Loucy (cell line): ENCODE results near the gene COL25A1.

Source experiments
- H2AFZ ChIP-seq: fragments of 200-600 bp; sonication (generic); 2 replicates; pipeline ENCODE4 v1.6.0; 2016; ENCODE audit warnings: antibody characterized with exemption, mild to moderate bottlenecking, low read length, moderate library complexity
- H3F3A ChIP-seq: fragments of 200-600 bp; 2 replicates; pipeline ENCODE4 v1.6.0; 2016; ENCODE audit warnings: antibody characterized with exemption, low read depth, mild to moderate bottlenecking
- H3K27me3 ChIP-seq: fragments of 200-600 bp; sonication (generic); 2 replicates; pipeline ENCODE4 v1.6.1; 2014; ENCODE audit warnings: low read length, mild to moderate bottlenecking; ENCODE audit not compliant: insufficient read depth, poor library complexity, severe bottlenecking
- H3K36me3 ChIP-seq: fragments of 200-600 bp; sonication (generic); 2 replicates; pipeline ENCODE4 v1.6.1; 2016; ENCODE audit warnings: low read length; ENCODE audit not compliant: insufficient read depth
- H3K4me1 ChIP-seq: fragments of 200-600 bp; sonication (generic); 2 replicates; pipeline ENCODE4 v1.5.1; 2014; ENCODE audit warnings: low read length, mild to moderate bottlenecking; ENCODE audit not compliant: insufficient read depth, poor library complexity, severe bottlenecking
- H3K4me2 ChIP-seq: fragments of 200-600 bp; sonication (generic); 2 replicates; pipeline ENCODE4 v1.6.0; 2014; ENCODE audit warnings: antibody characterized with exemption, low read length, low read depth, mild to moderate bottlenecking; ENCODE audit not compliant: poor library complexity, severe bottlenecking
- H3K4me3 ChIP-seq: fragments of 200-600 bp; sonication (generic); 2 replicates; pipeline ENCODE4 v1.5.1; 2014; ENCODE audit warnings: low read length, mild to moderate bottlenecking, mixed read lengths; ENCODE audit not compliant: poor library complexity, severe bottlenecking
- H3K79me2 ChIP-seq: fragments of 200-600 bp; sonication (generic); 2 replicates; pipeline ENCODE4 v1.6.1; 2014; ENCODE audit warnings: low read length; ENCODE audit not compliant: insufficient read depth
- H3K9ac ChIP-seq: fragments of 200-600 bp; sonication (generic); 2 replicates; pipeline ENCODE4 v1.6.0; 2014; ENCODE audit warnings: mild to moderate bottlenecking, low read depth, low read length, moderate library complexity; ENCODE audit not compliant: poor library complexity, severe bottlenecking
- H3K9me2 ChIP-seq: fragments of 200-600 bp; sonication (generic); replicated peaks from 2 replicates; pipeline ENCODE4 v1.6.1; 2016; ENCODE audit warnings: low read depth, low read length, mixed read lengths
- H3K9me3 ChIP-seq: fragments of 200-600 bp; sonication (generic); 2 replicates; pipeline ENCODE4 v1.6.1; 2014; ENCODE audit warnings: mild to moderate bottlenecking, antibody characterized with exemption, low read length, low read depth; ENCODE audit not compliant: insufficient read depth
- H4K20me1 ChIP-seq: fragments of 200-600 bp; sonication (generic); 2 replicates; pipeline ENCODE4 v1.6.0; 2014; ENCODE audit warnings: antibody characterized with exemption, low read length, mild to moderate bottlenecking; ENCODE audit not compliant: insufficient read depth, poor library complexity, severe bottlenecking
- EZH2phosphoT487 ChIP-seq: fragments of 200-600 bp; IDR thresholded peaks from 2 replicates; pipeline ENCODE4 v1.6.1; 2018; ENCODE audit warnings: antibody characterized with exemption, mild to moderate bottlenecking, moderate library complexity, borderline replicate concordance
- TF ChIP-seq, protein P1 (sequence below): fragments of 200-600 bp; sonication (generic); conservative IDR thresholded peaks from 2 replicates; pipeline ENCODE4 v1.5.1; 2014; ENCODE audit warnings: mild to moderate bottlenecking, antibody characterized with exemption, low read length

COL25A1 gene

DNA sequence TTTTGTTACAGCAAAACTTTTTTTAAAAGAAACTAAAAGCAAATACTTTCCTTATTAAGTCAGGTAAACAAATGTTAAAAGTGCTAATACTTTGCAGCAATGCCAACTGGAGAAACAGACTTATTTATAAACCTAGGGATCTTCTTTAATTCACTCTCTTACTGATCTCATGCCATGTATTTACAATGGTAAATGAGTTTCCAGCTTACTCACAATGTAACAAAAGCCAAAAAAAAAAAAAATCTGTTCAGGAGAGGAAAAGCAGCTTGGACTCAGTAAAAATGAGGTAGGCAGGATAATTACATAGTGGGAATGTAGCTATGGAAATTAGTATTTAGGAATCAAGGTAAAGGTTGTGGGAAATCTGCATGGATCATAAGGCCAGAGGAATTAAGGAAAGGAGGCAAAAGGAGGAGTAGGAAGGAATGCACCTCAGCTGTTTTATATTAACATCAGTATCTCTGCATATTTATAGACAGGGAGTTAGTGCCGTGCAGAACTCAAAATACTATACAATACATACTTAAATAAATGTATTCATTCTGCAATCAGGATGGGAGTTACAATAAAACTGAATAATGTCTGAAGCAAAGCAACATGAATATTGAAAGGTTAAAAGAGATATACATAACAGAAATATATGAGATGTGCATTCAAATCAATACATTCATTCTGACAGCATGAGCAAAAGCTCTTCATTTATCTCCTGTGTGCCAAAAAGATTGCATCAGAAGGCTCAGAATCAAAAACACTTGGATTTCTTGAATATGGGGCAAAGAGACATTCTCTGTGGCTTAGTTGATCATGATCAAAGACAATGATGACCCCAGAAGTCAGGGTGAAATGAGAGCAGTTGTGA lies 481.7 kb downstream of the COL25A1 start:
- Histone ChIP-seq H3K4me1 (no peaks in the 10 kb centered on the region), H3F3A (no peaks in the 10 kb centered on the region), H3K9ac (no peak overlapping the region), H3K4me3 (no peak overlapping the region), H3K9me3 (no peaks in the 10 kb centered on the region), H3K36me3 (no peaks in the 10 kb centered on the region), H2AFZ (no peak overlapping the region), H3K27me3 (no peaks in the 10 kb centered on the region), H4K20me1 (no peaks in the 10 kb centered on the region), H3K79me2 (no peaks in the 10 kb centered on the region), H3K4me2 (no peak overlapping the region), H3K9me2 (no peaks in the 10 kb centered on the region)
- no peak for TF ChIP-seq EZH2phosphoT487
- TF ChIP-seq, protein P1, sequence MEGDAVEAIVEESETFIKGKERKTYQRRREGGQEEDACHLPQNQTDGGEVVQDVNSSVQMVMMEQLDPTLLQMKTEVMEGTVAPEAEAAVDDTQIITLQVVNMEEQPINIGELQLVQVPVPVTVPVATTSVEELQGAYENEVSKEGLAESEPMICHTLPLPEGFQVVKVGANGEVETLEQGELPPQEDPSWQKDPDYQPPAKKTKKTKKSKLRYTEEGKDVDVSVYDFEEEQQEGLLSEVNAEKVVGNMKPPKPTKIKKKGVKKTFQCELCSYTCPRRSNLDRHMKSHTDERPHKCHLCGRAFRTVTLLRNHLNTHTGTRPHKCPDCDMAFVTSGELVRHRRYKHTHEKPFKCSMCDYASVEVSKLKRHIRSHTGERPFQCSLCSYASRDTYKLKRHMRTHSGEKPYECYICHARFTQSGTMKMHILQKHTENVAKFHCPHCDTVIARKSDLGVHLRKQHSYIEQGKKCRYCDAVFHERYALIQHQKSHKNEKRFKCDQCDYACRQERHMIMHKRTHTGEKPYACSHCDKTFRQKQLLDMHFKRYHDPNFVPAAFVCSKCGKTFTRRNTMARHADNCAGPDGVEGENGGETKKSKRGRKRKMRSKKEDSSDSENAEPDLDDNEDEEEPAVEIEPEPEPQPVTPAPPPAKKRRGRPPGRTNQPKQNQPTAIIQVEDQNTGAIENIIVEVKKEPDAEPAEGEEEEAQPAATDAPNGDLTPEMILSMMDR, result no peak

DNA sequence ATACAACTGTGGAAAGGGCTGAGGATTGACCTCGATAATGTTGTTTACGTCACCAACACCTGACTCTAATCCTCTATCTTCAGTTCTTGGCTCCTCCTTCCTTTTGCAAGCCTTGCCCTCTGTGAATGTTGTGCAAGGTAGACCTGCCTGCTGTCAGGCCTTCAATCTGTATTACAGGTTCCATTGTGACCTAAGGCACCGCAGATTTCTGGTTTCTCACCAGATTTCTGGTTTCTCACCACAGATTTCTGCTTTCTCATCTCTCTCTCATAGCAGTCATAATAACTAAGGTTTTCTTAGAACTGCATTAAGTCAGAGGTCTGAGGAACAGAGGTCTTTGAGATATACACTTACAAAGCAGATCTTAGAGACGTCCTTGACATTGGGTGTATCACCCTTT lies 488.1 kb downstream of the COL25A1 start:
- Histone ChIP-seq H3K9ac (no peak overlapping the region), H3F3A (no peaks in the 10 kb centered on the region), H3K9me2 (no peaks in the 10 kb centered on the region), H3K4me1 (no peaks in the 10 kb centered on the region), H3K9me3 (no peaks in the 10 kb centered on the region), H4K20me1 (no peaks in the 10 kb centered on the region), H3K4me3 (no peak overlapping the region), H2AFZ (no peak overlapping the region), H3K36me3 (no peaks in the 10 kb centered on the region), H3K27me3 (peaks cover 4% of the 10 kb centered on the region), H3K4me2 (no peak overlapping the region), H3K79me2 (no peaks in the 10 kb centered on the region)
- TF ChIP-seq EZH2phosphoT487, result no peak
- TF ChIP-seq, protein P1, result no peak

- no peak overlapping the region for H2AFZ ChIP-seq
- TF ChIP-seq, protein P1, result no peak
- no peak for TF ChIP-seq EZH2phosphoT487
- H4K20me1 ChIP-seq, result no peaks in the 10 kb centered on the region
- H3K9me2 ChIP-seq, result no peaks in the 10 kb centered on the region
- H3K79me2 ChIP-seq, result no peaks in the 10 kb centered on the region
- no peak overlapping the region for H3K4me3 ChIP-seq
- no peaks in the 10 kb centered on the region for H3K4me1 ChIP-seq
- no peaks in the 10 kb centered on the region for H3K36me3 ChIP-seq
- H3K9me3 ChIP-seq, result no peaks in the 10 kb centered on the region
- H3K9ac ChIP-seq, result no peak overlapping the region
- H3K27me3 ChIP-seq, result peaks cover 4% of the 10 kb centered on the region
- H3K4me2 ChIP-seq, result no peak overlapping the region
- H3F3A ChIP-seq, result no peaks in the 10 kb centered on the region
Measured at GRCh38 chr4:108813261-108813660, 489.2 kb downstream of the COL25A1 start.
